ENCODE results near the gene JAK1.

DNA sequence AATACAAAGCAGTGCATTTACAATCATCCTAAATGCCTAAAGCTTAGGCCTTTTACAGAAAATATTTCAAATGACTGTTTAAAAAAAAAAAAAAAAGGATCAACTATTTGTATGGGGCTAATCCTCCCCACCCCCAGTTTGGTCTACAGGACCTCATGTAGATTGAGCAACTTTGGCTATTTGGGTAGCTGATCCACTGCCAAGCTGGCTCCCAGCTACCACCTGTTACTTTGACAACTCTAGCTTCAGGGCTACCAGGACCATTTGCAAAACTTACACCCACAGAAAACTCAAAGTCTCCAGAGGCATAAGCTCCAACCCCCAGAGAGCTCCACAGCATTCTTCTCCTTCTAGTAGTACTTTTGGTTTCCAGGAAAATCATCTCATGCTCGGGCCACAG lies 29.4 kb downstream of the JAK1 start:
- no peak for TF ChIP-seq POLR2AphosphoS5 (IDR thresholded peaks at IDR 0.05; ENCODE audit: low read depth, low read length)
- TF ChIP-seq POLR2A (IDR thresholded peaks at IDR 0.05; ENCODE audit: low read depth, low read length) = no peak
- TF ChIP-seq TAF1 (IDR thresholded peaks at IDR 0.05; ENCODE audit: low read depth, low read length) = no peak
- no peak for TF ChIP-seq POU2F2 (IDR thresholded peaks at IDR 0.05; ENCODE audit: low read depth, low read length)
- no peak for TF ChIP-seq SPI1 (IDR thresholded peaks at IDR 0.05; ENCODE audit: low read depth, low read length)
- no peak for TF ChIP-seq PAX5 (IDR thresholded peaks at IDR 0.05; ENCODE audit: insufficient read depth, low read length, severe bottlenecking)

Measured in GM12891 (cell line).